ENCODE measurements around the gene HNRNPA3. TPM values are rescaled to one million over a fixed set of nuclear protein-coding genes. Genes with fewer than 3 reads are reported as not detected.

Gene HNRNPA3
- total RNA-seq, 1 experiment from 2014 or later = 332 TPM

DNA sequence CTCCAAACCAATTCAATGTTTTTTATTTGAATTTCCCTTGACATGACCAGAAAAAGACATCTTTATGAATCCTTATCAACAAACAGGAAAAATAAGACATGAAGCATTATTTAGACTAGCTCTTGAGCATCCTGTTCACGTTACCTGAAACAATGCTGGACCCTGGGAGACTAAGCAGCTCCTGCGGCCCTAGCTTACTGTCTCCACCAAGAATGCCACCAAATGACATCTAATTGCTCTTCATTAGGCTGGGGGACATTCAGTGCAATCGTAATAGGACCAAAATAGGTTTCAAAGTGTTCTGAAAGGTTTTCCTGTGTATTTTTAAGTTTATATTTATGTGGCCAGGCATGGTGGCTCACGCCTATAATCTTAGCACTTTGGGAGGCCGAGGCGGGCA, 26.5 kb downstream of the HNRNPA3 start:
- no peak overlapping the region for H3K4me3 Mint-ChIP-seq (ENCODE audit: unreplicated experiment)
- DNase-seq = no peak
- ChIA-PET CTCF (no interaction called here), POLR2A (interaction anchor here (0.6 to 1.7 kb wide), 2 partner anchors 18 to 26 kb away, joined by 6 to 8 read pairs; partner anchors contain the start of gene NFE2L2)
- intact Hi-C loops (cut with micrococcal nuclease; ENCODE audit: unreplicated experiment) = no loop called here
- TF ChIP-seq, protein P1, sequence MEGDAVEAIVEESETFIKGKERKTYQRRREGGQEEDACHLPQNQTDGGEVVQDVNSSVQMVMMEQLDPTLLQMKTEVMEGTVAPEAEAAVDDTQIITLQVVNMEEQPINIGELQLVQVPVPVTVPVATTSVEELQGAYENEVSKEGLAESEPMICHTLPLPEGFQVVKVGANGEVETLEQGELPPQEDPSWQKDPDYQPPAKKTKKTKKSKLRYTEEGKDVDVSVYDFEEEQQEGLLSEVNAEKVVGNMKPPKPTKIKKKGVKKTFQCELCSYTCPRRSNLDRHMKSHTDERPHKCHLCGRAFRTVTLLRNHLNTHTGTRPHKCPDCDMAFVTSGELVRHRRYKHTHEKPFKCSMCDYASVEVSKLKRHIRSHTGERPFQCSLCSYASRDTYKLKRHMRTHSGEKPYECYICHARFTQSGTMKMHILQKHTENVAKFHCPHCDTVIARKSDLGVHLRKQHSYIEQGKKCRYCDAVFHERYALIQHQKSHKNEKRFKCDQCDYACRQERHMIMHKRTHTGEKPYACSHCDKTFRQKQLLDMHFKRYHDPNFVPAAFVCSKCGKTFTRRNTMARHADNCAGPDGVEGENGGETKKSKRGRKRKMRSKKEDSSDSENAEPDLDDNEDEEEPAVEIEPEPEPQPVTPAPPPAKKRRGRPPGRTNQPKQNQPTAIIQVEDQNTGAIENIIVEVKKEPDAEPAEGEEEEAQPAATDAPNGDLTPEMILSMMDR (IDR thresholded peaks at IDR 0.05; ENCODE audit: insufficient read depth in 1 of 2, low read depth in 1 of 2, low read length in 1 of 2, severe bottlenecking in 1 of 2, unreplicated experiment in 1 of 2) = no peak
- H3K27me3 Mint-ChIP-seq (ENCODE audit: insufficient read depth, unreplicated experiment) = no peaks in the 10 kb centered on the region
- peaks cover 28% of the 10 kb centered on the region for H3K4me1 Mint-ChIP-seq (ENCODE audit: low read depth, unreplicated experiment)
- no peaks in the 10 kb centered on the region for H3K9me3 Mint-ChIP-seq (ENCODE audit: unreplicated experiment)
- H3K36me3 Mint-ChIP-seq (ENCODE audit: insufficient read depth, unreplicated experiment) = peaks cover 60% of the 10 kb centered on the region
- H3K36me3 ChIP-seq (ENCODE audit: control insufficient read depth, insufficient read depth, low read length) = no peaks in the 10 kb centered on the region; the same call in 1 of the 2 replicates
- H3K4me3 ChIP-seq (ENCODE audit: low read depth, low read length) = no peak overlapping the region
- H3K4me1 ChIP-seq = peaks cover 47% of the 10 kb centered on the region
- no peaks in the 10 kb centered on the region for H3K27me3 ChIP-seq (replicated peaks; ENCODE audit: control insufficient read depth, insufficient read depth, low read length)
- no peaks in the 10 kb centered on the region for H3K9me3 ChIP-seq
- no TSS peak for BruUV-seq (replicated peaks)
- no peak overlapping the region for H3K27ac Mint-ChIP-seq (ENCODE audit: unreplicated experiment)

DNA sequence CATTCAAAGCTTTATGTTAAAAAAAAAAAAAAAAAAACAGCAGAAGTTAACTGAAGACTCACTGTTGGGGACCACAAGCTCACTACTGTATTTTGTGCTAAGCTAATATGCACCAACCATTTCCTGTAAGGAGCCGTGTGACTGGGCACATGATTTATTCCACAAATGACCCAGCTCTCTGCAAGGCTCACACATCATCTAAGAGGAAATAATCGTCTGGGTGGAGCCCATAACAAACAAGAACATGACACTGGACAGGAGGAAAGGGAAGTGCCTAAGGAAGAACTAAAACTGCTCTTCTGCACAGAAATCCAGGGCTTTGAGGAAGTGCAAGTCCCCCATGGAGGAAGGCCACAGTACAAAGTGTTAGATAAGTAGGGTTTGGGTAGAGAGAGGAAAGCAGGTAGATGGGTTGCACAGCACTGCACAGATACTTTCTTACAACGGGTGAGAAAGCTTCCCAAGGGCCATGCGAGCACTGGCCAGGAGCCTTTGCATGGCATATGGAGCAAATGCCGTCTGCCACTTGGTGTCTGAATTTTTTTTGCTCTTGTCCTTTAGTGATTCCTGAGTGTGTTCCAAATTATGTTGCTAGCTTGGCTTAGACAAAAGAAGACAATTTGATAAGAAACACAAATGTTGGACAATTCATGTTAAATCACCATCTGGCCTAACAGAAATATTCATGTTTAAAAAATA, 27.5 kb downstream of the HNRNPA3 start:
- Histone ChIP-seq H3K4me1 (peaks cover 47% of the 10 kb centered on the region), H3K36me3 (ENCODE audit: control insufficient read depth, insufficient read depth, low read length) (no peaks in the 10 kb centered on the region; the same call in 1 of the 2 replicates), H3K27me3 (replicated peaks; ENCODE audit: control insufficient read depth, insufficient read depth, low read length) (no peaks in the 10 kb centered on the region), H3K4me3 (ENCODE audit: low read depth, low read length) (no peak overlapping the region), H3K9me3 (no peaks in the 10 kb centered on the region)
- intact Hi-C loops (cut with micrococcal nuclease; ENCODE audit: unreplicated experiment) = no loop called here
- TF ChIP-seq, protein P1 (IDR thresholded peaks at IDR 0.05; ENCODE audit: insufficient read depth in 1 of 2, low read depth in 1 of 2, low read length in 1 of 2, severe bottlenecking in 1 of 2, unreplicated experiment in 1 of 2) = no peak
- no peak overlapping the region for H3K4me3 Mint-ChIP-seq (ENCODE audit: unreplicated experiment)
- H3K36me3 Mint-ChIP-seq (ENCODE audit: insufficient read depth, unreplicated experiment) = peaks cover 60% of the 10 kb centered on the region
- H3K27ac Mint-ChIP-seq (ENCODE audit: unreplicated experiment) = peak overlapping the region; percentile 20
- CTCF ChIA-PET = no interaction called here
- POLR2A ChIA-PET = interaction anchor here (0.6 kb wide), 1 partner anchor 17 kb away, joined by 8 read pairs; no protein-coding TSS in a partner anchor
- no peak for DNase-seq
- BruUV-seq (replicated peaks) = no TSS peak
- no peaks in the 10 kb centered on the region for H3K27me3 Mint-ChIP-seq (ENCODE audit: insufficient read depth, unreplicated experiment)
- H3K9me3 Mint-ChIP-seq (ENCODE audit: unreplicated experiment) = no peaks in the 10 kb centered on the region
- peaks cover 33% of the 10 kb centered on the region for H3K4me1 Mint-ChIP-seq (ENCODE audit: low read depth, unreplicated experiment)

DNA sequence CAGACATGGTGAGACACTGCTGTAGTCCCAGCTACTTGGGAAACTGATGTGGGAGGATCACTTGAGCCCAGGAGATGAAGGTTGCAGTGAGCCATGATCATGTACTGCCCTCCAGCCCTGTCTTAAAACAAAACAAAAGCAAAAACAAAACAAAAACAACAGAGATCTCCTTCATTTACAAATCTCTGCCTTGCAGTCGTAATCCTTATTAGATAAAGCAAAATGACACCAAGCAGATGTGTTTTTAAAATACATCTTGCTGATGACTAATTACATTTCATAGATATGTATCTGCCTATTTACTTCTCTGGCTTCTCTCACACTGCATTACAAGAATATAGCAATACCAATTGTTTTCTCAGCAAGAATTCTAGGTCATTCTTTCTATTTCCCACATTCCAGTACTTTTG, 29.1 kb downstream of the HNRNPA3 start:
- Histone ChIP-seq H3K36me3 (ENCODE audit: control insufficient read depth, insufficient read depth, low read length) (no peaks in the 10 kb centered on the region), H3K27me3 (replicated peaks; ENCODE audit: control insufficient read depth, insufficient read depth, low read length) (no peaks in the 10 kb centered on the region), H3K4me1 (peaks cover 47% of the 10 kb centered on the region), H3K4me3 (ENCODE audit: low read depth, low read length) (no peak overlapping the region), H3K9me3 (no peaks in the 10 kb centered on the region)
- TF ChIP-seq, protein P1 (IDR thresholded peaks at IDR 0.05; ENCODE audit: insufficient read depth in 1 of 2, low read depth in 1 of 2, low read length in 1 of 2, severe bottlenecking in 1 of 2, unreplicated experiment in 1 of 2) = no peak
- peak overlapping the region; percentile 91 for H3K27ac Mint-ChIP-seq (ENCODE audit: unreplicated experiment)
- intact Hi-C loops (cut with micrococcal nuclease; ENCODE audit: unreplicated experiment) = loop anchor here (1.0 kb wide), 1 partner anchor 22 kb away; no protein-coding TSS in a partner anchor
- ChIA-PET POLR2A (no interaction called here), CTCF (no interaction called here)
- no TSS peak for BruUV-seq (replicated peaks)
- peaks cover 51% of the 10 kb centered on the region for H3K36me3 Mint-ChIP-seq (ENCODE audit: insufficient read depth, unreplicated experiment)
- no peaks in the 10 kb centered on the region for H3K27me3 Mint-ChIP-seq (ENCODE audit: insufficient read depth, unreplicated experiment)
- no peak for DNase-seq
- H3K9me3 Mint-ChIP-seq (ENCODE audit: unreplicated experiment) = no peaks in the 10 kb centered on the region
- H3K4me1 Mint-ChIP-seq (ENCODE audit: low read depth, unreplicated experiment) = peaks cover 36% of the 10 kb centered on the region
- H3K4me3 Mint-ChIP-seq (ENCODE audit: unreplicated experiment) = peak overlapping the region; percentile 62
